ENCODE data around the gene TTLL5. TPM values are rescaled to one million over a fixed set of nuclear protein-coding genes. Genes with fewer than 3 reads are reported as not detected.

Gene TTLL5
- polyA plus RNA-seq, 2 of the 4 experiments (the other 2 are of a cell fraction), result 18.8 to 23.7 TPM

- ATAC-seq (no peak), DNase-seq (ENCODE audit: low read depth in 1 of 2, low spot score in 1 of 2) (no peak), FAIRE-seq (no peak)
- no peaks in the 10 kb centered on the region for H3K4me1 ChIP-seq
- ChIA-PET POLR2A (no interaction called here), CTCF (interaction anchor here (1.3 to 2.0 kb wide), 2 partner anchors 42 to 51 kb away, joined by 3 to 11 read pairs; no protein-coding TSS in a partner anchor)
- no peak overlapping the region for H3K4me3 ChIP-seq
- H3K4me2 ChIP-seq, result no peak overlapping the region
- WGBS (ENCODE audit: missing lambda C conversion rate), result 75% methylated on average over 4 of the region's 4 CpGs
- TF ChIP-seq GATA3 (IDR thresholded peaks at IDR 0.05; ENCODE audit: borderline replicate concordance) (no peak), EHF (CRISPR knock-in tag; IDR thresholded peaks at IDR 0.05) (no peak), CBX8 (IDR thresholded peaks at IDR 0.05) (no peak)
- H3K9me3 ChIP-seq, result peaks cover 25% of the 10 kb centered on the region
- no peak overlapping the region for H3K27ac ChIP-seq
These were observed 48.9 kb upstream of the TTLL5 start for GRCh38 chr14:75612157-75612556.

- WGBS (ENCODE audit: missing lambda C conversion rate), result 46% methylated on average over 4 of the region's 4 CpGs
- Histone ChIP-seq H3K4me2 (no peak overlapping the region), H3K27ac (no peak overlapping the region), H3K4me1 (no peaks in the 10 kb centered on the region), H3K4me3 (no peak overlapping the region), H3K9me3 (peaks cover 8% of the 10 kb centered on the region)
- ChIA-PET POLR2A (no interaction called here), CTCF (interaction anchor here (1.2 kb wide), 1 partner anchor 8 kb away, joined by 3 read pairs; no protein-coding TSS in a partner anchor)
- TF ChIP-seq EP300 (IDR thresholded peaks at IDR 0.05) (no peak), E2F6 (IDR thresholded peaks at IDR 0.05; ENCODE audit: borderline replicate concordance, low read depth) (no peak), JUN (IDR thresholded peaks at IDR 0.05) (no peak), ZSCAN20 (CRISPR knock-in tag; IDR thresholded peaks at IDR 0.05) (no peak), CEBPB (IDR thresholded peaks at IDR 0.05) (no peak), MAFK (IDR thresholded peaks at IDR 0.05; ENCODE audit: partially characterized antibody) (no peak), CTCF (IDR thresholded peaks at IDR 0.05) (no peak), FOXS1 (CRISPR knock-in tag; IDR thresholded peaks at IDR 0.05) (no peak)
- ATAC-seq (no peak), DNase-seq (ENCODE audit: low read depth in 1 of 2, low spot score in 1 of 2) (no peak), FAIRE-seq (no peak)
These were observed 46.9 kb upstream of the TTLL5 start for GRCh38 chr14:75614179-75614578.

GRCh38 chr14:75615200-75615599 lies 45.8 kb upstream of the TTLL5 start:
- Histone ChIP-seq H3K4me2 (no peak overlapping the region), H3K27ac (no peak overlapping the region), H3K4me3 (no peak overlapping the region), H3K4me1 (no peaks in the 10 kb centered on the region), H3K9me3 (peaks cover 4% of the 10 kb centered on the region)
- 49% methylated on average over 4 of the region's 4 CpGs for WGBS (ENCODE audit: missing lambda C conversion rate)
- ChIA-PET CTCF (interaction anchor here (1.7 to 4.0 kb wide), 2 partner anchors 25 to 39 kb away, joined by 3 to 15 read pairs; no protein-coding TSS in a partner anchor), POLR2A (no interaction called here)
- FAIRE-seq (no peak), ATAC-seq (no peak), DNase-seq (ENCODE audit: low read depth in 1 of 2, low spot score in 1 of 2) (no peak)
- TF ChIP-seq ATOH8 (CRISPR knock-in tag; IDR thresholded peaks at IDR 0.05; ENCODE audit: low read depth), result no peak
- TF ChIP-seq BHLHE40 (IDR thresholded peaks at IDR 0.05; ENCODE audit: low read depth, low read length), result no peak
- no peak for TF ChIP-seq HES2 (IDR thresholded peaks at IDR 0.05)
- TF ChIP-seq CEBPB (IDR thresholded peaks at IDR 0.05), result no peak
- no peak for TF ChIP-seq HDAC2 (IDR thresholded peaks at IDR 0.05)
- no peak for TF ChIP-seq EHMT2 (IDR thresholded peaks at IDR 0.05; ENCODE audit: low read depth)
- no peak for TF ChIP-seq HEYL (CRISPR knock-in tag; IDR thresholded peaks at IDR 0.05)
- TF ChIP-seq HMGXB4 (CRISPR knock-in tag; IDR thresholded peaks at IDR 0.05; ENCODE audit: borderline replicate concordance), result no peak

Data from A549 (cell line).